IMR-90 (cell line): ENCODE measurements around the gene PRPF40B. TPM values are rescaled to one million over a fixed set of nuclear protein-coding genes. Genes with fewer than 3 reads are reported as not detected.
A peak's percentile ranks its signal among the peaks of the same experiment; 100 is the strongest.

Source experiments
- ATAC-seq: fragments of 200-7000 bp; cut with Tn5 transposase; 2 replicates; pipeline ENCODE4 v1.9.1; 2020; ENCODE audit warnings: low read depth, mild to moderate bottlenecking, moderate library complexity
- BruUV-seq: library from RNA; stranded (reverse); fragments of 400-500 nt; replicated peaks from 2 replicates; lab custom pipeline; 2021; lab: Mats Ljungman, UMichigan
- CTCF ChIA-PET: fragments of 300-600 bp; formaldehyde crosslinking; extraction: SDS; loops from one replicate; lab custom pipeline; 2021; ENCODE audit warnings: antibody characterized with exemption; lab: Yijun Ruan, JAX
- POLR2A ChIA-PET: fragments of 300-600 bp; sonication (Branson Sonifier 250); formaldehyde crosslinking; loops from one replicate; lab custom pipeline; 2022; ENCODE audit warnings: antibody characterized with exemption; ENCODE audit not compliant: unreplicated experiment; lab: Charles Lee
- DNase-seq: peaks from one replicate; pipeline ENCODE4 v3.0.0; 2013
- H2AFZ ChIP-seq: replicated peaks from 2 replicates; pipeline ENCODE3; 2013; ENCODE audit warnings: low read length, mild to moderate bottlenecking; ENCODE audit not compliant: poor library complexity
- H2AK5ac ChIP-seq: 2 replicates; pipeline ENCODE4 v1.6.1; 2013; ENCODE audit warnings: low read depth, low read length, inconsistent platforms
- H2AK9ac ChIP-seq: replicated peaks from 2 replicates; pipeline ENCODE3; 2013; ENCODE audit warnings: mild to moderate bottlenecking, low read depth, low read length, moderate library complexity; ENCODE audit not compliant: poor library complexity
- H2BK120ac ChIP-seq: 2 replicates; pipeline ENCODE4 v1.6.1; 2013; ENCODE audit warnings: low read depth, low read length, inconsistent platforms
- H2BK15ac ChIP-seq: 3 replicates; pipeline ENCODE4 v1.6.1; 2013; ENCODE audit warnings: low read depth, low read length, inconsistent platforms
- H2BK20ac ChIP-seq: 2 replicates; pipeline ENCODE4 v1.6.1; 2013; ENCODE audit warnings: low read depth, mild to moderate bottlenecking, inconsistent platforms, low read length, moderate library complexity
- H2BK5ac ChIP-seq: 2 replicates; pipeline ENCODE4 v1.6.1; 2013; ENCODE audit warnings: mild to moderate bottlenecking, low read depth, low read length, inconsistent platforms; ENCODE audit not compliant: poor library complexity, severe bottlenecking
- H3K14ac ChIP-seq: replicated peaks from 2 replicates; pipeline ENCODE4 v1.6.1; 2013; ENCODE audit warnings: low read depth, low read length, inconsistent platforms
- H3K18ac ChIP-seq: 2 replicates; pipeline ENCODE4 v1.6.1; 2013; ENCODE audit warnings: low read depth, low read length, control low read depth
- H3K23ac ChIP-seq: 2 replicates; pipeline ENCODE4 v1.6.1; 2013; ENCODE audit warnings: low read depth, low read length, inconsistent platforms
- H3K27ac ChIP-seq: 2 replicates; pipeline ENCODE4 v1.5.1; 2013; ENCODE audit warnings: mild to moderate bottlenecking, control low read depth, low read length; ENCODE audit not compliant: insufficient read depth
- H3K27me3 ChIP-seq: 2 replicates; pipeline ENCODE4 v1.6.1; 2013; ENCODE audit warnings: low read length; ENCODE audit not compliant: control insufficient read depth, insufficient read depth
- H3K36me3 ChIP-seq: 2 replicates; pipeline ENCODE4 v1.6.1; 2013; ENCODE audit warnings: low read length, mixed read lengths; ENCODE audit not compliant: control insufficient read depth, insufficient read depth
- H3K4ac ChIP-seq: 2 replicates; pipeline ENCODE4 v1.6.1; 2013; ENCODE audit warnings: low read depth, low read length, inconsistent platforms
- H3K4me1 ChIP-seq: 2 replicates; pipeline ENCODE4 v1.6.1; 2013; ENCODE audit warnings: low read length, mixed read lengths; ENCODE audit not compliant: control insufficient read depth, insufficient read depth
- H3K4me2 ChIP-seq: 2 replicates; pipeline ENCODE4 v1.6.1; 2013; ENCODE audit warnings: low read depth, mild to moderate bottlenecking, control low read depth, low read length, moderate library complexity
- H3K4me3 ChIP-seq: 2 replicates; pipeline ENCODE4 v1.5.1; 2013; ENCODE audit warnings: low read depth, mild to moderate bottlenecking, control low read depth, low read length, moderate library complexity; ENCODE audit not compliant: insufficient read depth
- H3K56ac ChIP-seq: 2 replicates; pipeline ENCODE4 v1.6.1; 2013; ENCODE audit warnings: low read length, inconsistent platforms; ENCODE audit not compliant: insufficient read depth; ENCODE audit errors: extremely low read depth
- H3K79me1 ChIP-seq, 2 experiments: 2 replicates each; pipeline ENCODE4 v1.6.1; 2013; ENCODE audit warnings: low read length in 2 of 2, inconsistent platforms in 1 of 2, low read depth in 1 of 2
- H3K9ac ChIP-seq: 2 replicates; pipeline ENCODE4 v1.6.1; 2013; ENCODE audit warnings: low read depth, low read length, control low read depth
- H3K9me1 ChIP-seq: 2 replicates; pipeline ENCODE4 v1.6.1; 2013; ENCODE audit warnings: low read length, inconsistent platforms; ENCODE audit not compliant: insufficient read depth
- H3K9me3 ChIP-seq: 2 replicates; pipeline ENCODE4 v1.6.1; 2013; ENCODE audit warnings: low read length; ENCODE audit not compliant: control insufficient read depth, insufficient read depth
- H4K20me1 ChIP-seq: 2 replicates; pipeline ENCODE4 v1.6.1; 2013; ENCODE audit warnings: low read length, inconsistent platforms; ENCODE audit not compliant: insufficient read depth
- H4K5ac ChIP-seq: 2 replicates; pipeline ENCODE4 v1.6.1; 2013; ENCODE audit warnings: mild to moderate bottlenecking, low read depth, low read length, control low read depth
- H4K8ac ChIP-seq, 2 experiments: 2 replicates each; pipeline ENCODE4 v1.6.1; 2013; ENCODE audit warnings: low read depth in 2 of 2, low read length in 2 of 2, control low read depth in 1 of 2, inconsistent platforms in 1 of 2
- H4K91ac ChIP-seq: 2 replicates; pipeline ENCODE4 v1.6.1; 2013; ENCODE audit warnings: low read depth, low read length, inconsistent platforms; ENCODE audit not compliant: insufficient read depth
- BHLHE40 ChIP-seq: fragments of 150-350 bp; IDR thresholded peaks from 2 replicates; pipeline ENCODE4 v1.6.1; 2016; ENCODE audit warnings: mild to moderate bottlenecking, low read depth, low read length
- CEBPB ChIP-seq: IDR thresholded peaks from 2 replicates; pipeline ENCODE4 v1.6.1; 2012; ENCODE audit warnings: low read depth, low read length, improper control_type of control experiment
- CHD1 ChIP-seq: IDR thresholded peaks from 2 replicates; pipeline ENCODE4 v1.6.1; 2012; ENCODE audit warnings: low read depth, low read length, improper control_type of control experiment
- CTCF ChIP-seq: conservative IDR thresholded peaks from 2 replicates; pipeline ENCODE4 v1.5.1; 2012; ENCODE audit warnings: mild to moderate bottlenecking, low read depth, low read length, improper control_type of control experiment
- ELK1 ChIP-seq: fragments of 150-350 bp; IDR thresholded peaks from 2 replicates; pipeline ENCODE4 v1.6.1; 2016; ENCODE audit warnings: low read depth, mild to moderate bottlenecking, low read length, moderate library complexity, borderline replicate concordance
- FOS ChIP-seq: fragments of 150-350 bp; IDR thresholded peaks from 2 replicates; pipeline ENCODE4 v1.6.1; 2016; ENCODE audit warnings: low read depth, low read length
- MAZ ChIP-seq: IDR thresholded peaks from 2 replicates; pipeline ENCODE4 v1.6.1; 2012; ENCODE audit warnings: low read depth, mild to moderate bottlenecking, low read length, improper control_type of control experiment, moderate library complexity, borderline replicate concordance
- NFE2L2 ChIP-seq: fragments of 150-350 bp; IDR thresholded peaks from 2 replicates; pipeline ENCODE4 v1.6.1; 2016; ENCODE audit warnings: low read depth, mild to moderate bottlenecking, low read length
- POLR2A ChIP-seq: IDR thresholded peaks from 2 replicates; pipeline ENCODE4 v1.6.1; 2012; ENCODE audit warnings: mild to moderate bottlenecking, low read depth, low read length
- RCOR1 ChIP-seq: IDR thresholded peaks from 2 replicates; pipeline ENCODE4 v1.6.1; 2012; ENCODE audit warnings: mild to moderate bottlenecking, low read length, improper control_type of control experiment; ENCODE audit not compliant: insufficient replicate concordance
- RFX5 ChIP-seq: IDR thresholded peaks from 2 replicates; pipeline ENCODE4 v1.8.0; 2012; ENCODE audit warnings: low read depth, mild to moderate bottlenecking, low read length, moderate library complexity
- SMC3 ChIP-seq: fragments of 150-350 bp; IDR thresholded peaks from 2 replicates; pipeline ENCODE4 v1.6.1; 2016; ENCODE audit warnings: low read depth, mild to moderate bottlenecking, antibody characterized with exemption, low read length, moderate library complexity
- USF2 ChIP-seq: fragments of 150-350 bp; IDR thresholded peaks from 2 replicates; pipeline ENCODE4 v1.6.1; 2017; ENCODE audit warnings: mild to moderate bottlenecking, antibody characterized with exemption, low read length, low read depth
- WGBS, 2 experiments: methylation state at CpG; one replicate each; pipeline versions ENCODE4 v1.1.5 to v1.1.7; 2013; ENCODE audit warnings: missing lambda C conversion rate in 2 of 2; ENCODE audit not compliant: insufficient read length in 1 of 2; ENCODE audit errors: extremely low coverage in 2 of 2; 5-methylcytosine and 5-hydroxymethylcytosine counted together
- dilution Hi-C: fragments of 300-500 bp; cut with HindIII; formaldehyde crosslinking; loops from one replicate; pipeline ENCODE4 v1.14.3; 2018; ENCODE audit warnings: low sequenced_read_pairs; ENCODE audit not compliant: unreplicated experiment
- in situ Hi-C: fragments of 300-500 bp; cut with MboI; formaldehyde crosslinking; loops from 3 replicates; pipeline ENCODE4 v1.14.3; 2019; ENCODE audit warnings: low sequenced_read_pairs, inconsistent platforms, mixed read lengths
- intact Hi-C: fragments of 100-400 bp; cut with micrococcal nuclease; formaldehyde crosslinking; loops from 2 replicates; pipeline ENCODE4 v1.10.0; 2022
- polyA plus RNA-seq, 3 experiments: library from polyadenylated mRNA; depleted of rRNA; stranded (reverse); fragments of >200 nt; gene quantifications; 2 replicates each; pipeline ENCODE4 v1.2.3, GENCODE V29; 2012; ENCODE audit warnings: low replicate concordance in 1 of 3
- total RNA-seq: library from RNA; depleted of rRNA; stranded (reverse); fragments of >200 nt; gene quantifications from 2 replicates; pipeline ENCODE4 v1.2.3, GENCODE V29; 2012

Gene PRPF40B
- total and polyA plus RNA-seq, 2 of the 4 experiments (the other 2 are of a cell fraction) = 5.0 to 11.8 TPM

DNA sequence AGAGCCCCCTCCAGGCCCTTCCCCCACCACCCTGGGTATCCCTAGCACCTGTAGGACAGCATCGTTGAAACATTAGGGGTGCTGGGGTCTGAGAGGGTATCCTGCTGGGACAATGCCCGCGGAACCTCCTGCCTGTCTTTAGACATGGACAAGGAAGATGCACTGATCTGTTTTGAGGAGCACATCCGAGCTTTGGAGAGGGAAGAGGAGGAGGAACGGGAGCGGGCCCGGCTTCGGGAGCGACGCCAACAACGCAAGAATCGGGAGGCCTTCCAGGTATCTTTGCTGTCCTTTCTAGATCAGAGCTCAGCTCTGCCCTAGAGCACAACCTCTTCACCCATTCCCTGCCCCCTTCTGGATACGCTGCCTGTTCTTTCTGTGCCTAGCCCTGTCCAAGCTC is 13.2 kb downstream of the PRPF40B start:
- ChIA-PET CTCF (interaction anchor here (1.6 kb wide), 1 partner anchor 18 kb away, joined by 4 read pairs; no protein-coding TSS in a partner anchor), POLR2A (no interaction called here)
- H3K27me3 ChIP-seq = no peaks in the 10 kb centered on the region
- ATAC-seq (no peak), DNase-seq (no peak)
- H4K8ac ChIP-seq = no peak overlapping the region
- no peak overlapping the region for H3K14ac ChIP-seq
- H3K9me3 ChIP-seq = no peaks in the 10 kb centered on the region
- no peak overlapping the region for H4K5ac ChIP-seq
- no peak overlapping the region for H2BK120ac ChIP-seq
- no peak overlapping the region for H3K23ac ChIP-seq
- no peak overlapping the region for H3K4ac ChIP-seq
- 81% methylated on average over 11 of the region's 13 CpGs; no CpG with 5 or more reads in 1 of the 2 experiments for whole genome bisulfite sequencing, 2 experiments
- BruUV-seq = no TSS peak
- intact Hi-C loops = loop anchor here (2.0 kb wide), 2 partner anchors 70 to 126 kb away; partner anchors contain the start of gene FMNL3
- H3K27ac ChIP-seq = no peak overlapping the region
- no peak overlapping the region for H2BK15ac ChIP-seq
- H3K9me1 ChIP-seq = no peaks in the 10 kb centered on the region
- H3K4me2 ChIP-seq = no peak overlapping the region
- TF ChIP-seq RFX5 (no peak), CTCF (no peak), RCOR1 (no peak), POLR2A (no peak), ELK1 (no peak), CEBPB (no peak), SMC3 (no peak), MAZ (no peak), NFE2L2 (no peak), FOS (no peak), CHD1 (no peak), BHLHE40 (no peak), USF2 (no peak)
- no peak overlapping the region for H2BK5ac ChIP-seq
- H4K91ac ChIP-seq = no peak overlapping the region
- no peak overlapping the region for H2AK5ac ChIP-seq
- H2AFZ ChIP-seq = no peak overlapping the region
- no peak overlapping the region for H3K4me3 ChIP-seq
- no peak overlapping the region for H2BK20ac ChIP-seq
- no peak overlapping the region for H3K56ac ChIP-seq
- H3K4me1 ChIP-seq = peaks cover 5% of the 10 kb centered on the region; the same call in 1 of the 2 replicates
- dilution Hi-C loops = no loop called here
- peaks cover 3% of the 10 kb centered on the region; the same call in 1 of the 2 replicates for H4K20me1 ChIP-seq
- H3K18ac ChIP-seq = no peak overlapping the region
- H3K79me1 ChIP-seq = no peaks in the 10 kb centered on the region; a peak in 1 of 4 replicates
- peak overlapping the region; percentile 17 for H2AK9ac ChIP-seq
- in situ Hi-C loops = no loop called here
- H3K36me3 ChIP-seq = peaks cover 20% of the 10 kb centered on the region
- H3K9ac ChIP-seq = no peak overlapping the region; the same call in 1 of the 2 replicates
